HG03565 (cell line): Measurements from ENCODE around the gene C5AR2.
"Not testable (repeated sequence)": the region's sequence is repeated elsewhere in the genome, so short reads cannot be mapped to it uniquely, and the experiment has no call there.

ENCODE experiments used
- ATAC-seq: cut with Tn5 transposase; IDR thresholded peaks from one replicate; pipeline ENCODE4 v1.9.1; 2021; ENCODE audit warnings: mild to moderate bottlenecking, moderate library complexity; ENCODE audit not compliant: unreplicated experiment

The C5AR2 gene

DNA sequence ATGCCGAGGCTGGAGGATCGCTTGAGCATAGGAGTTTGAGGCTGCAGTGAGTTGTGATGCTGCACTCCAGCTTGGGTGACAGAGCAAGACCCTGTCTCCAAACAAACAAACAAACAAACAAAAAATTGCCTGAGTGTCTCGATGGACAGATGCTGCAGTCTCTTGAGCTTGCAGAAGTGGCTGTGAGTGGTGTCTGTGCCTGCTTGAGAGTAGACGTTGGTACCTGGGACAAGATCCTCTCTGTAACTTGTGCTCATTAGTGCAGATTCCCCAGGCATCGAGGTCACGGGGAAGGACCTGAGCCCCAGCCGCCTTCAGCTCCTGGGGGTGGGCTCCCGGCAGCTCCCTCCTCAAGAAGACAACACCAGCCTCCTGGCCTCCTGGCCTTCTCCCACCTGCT lies 8.6 kb upstream of the C5AR2 start:
- ATAC-seq, result no peak

- ATAC-seq, result no peak
These were observed 8.1 kb upstream of the C5AR2 start for GRCh38 chr19:47323872-47324271.

GRCh38 chr19:47324502-47324901 lies 7.5 kb upstream of the C5AR2 start:
- ATAC-seq, result no peak

DNA sequence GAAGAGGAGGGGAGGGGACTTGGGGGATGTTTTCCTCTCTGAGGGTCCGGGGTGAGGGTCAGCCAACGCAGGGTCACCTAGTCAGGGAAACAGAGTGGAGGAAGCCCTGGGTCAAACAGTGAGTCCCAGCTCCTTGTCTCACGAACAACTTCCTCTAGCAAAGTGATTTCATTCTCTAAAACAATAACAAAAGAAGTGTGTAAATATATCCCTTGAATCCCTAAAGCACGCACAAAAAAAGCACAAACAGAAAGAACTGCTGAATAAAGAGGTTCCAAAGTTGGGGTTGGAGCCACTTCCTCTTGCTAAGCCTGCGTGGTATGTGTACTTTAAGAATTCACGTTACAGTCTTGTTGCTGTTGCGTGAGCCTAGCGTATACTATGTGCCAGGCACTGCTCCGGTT lies 1.5 kb upstream of the C5AR2 start:
- no peak for ATAC-seq

GRCh38 chr19:47331490-47331889 lies 485 bp upstream of the C5AR2 start:
- no peak for ATAC-seq

DNA sequence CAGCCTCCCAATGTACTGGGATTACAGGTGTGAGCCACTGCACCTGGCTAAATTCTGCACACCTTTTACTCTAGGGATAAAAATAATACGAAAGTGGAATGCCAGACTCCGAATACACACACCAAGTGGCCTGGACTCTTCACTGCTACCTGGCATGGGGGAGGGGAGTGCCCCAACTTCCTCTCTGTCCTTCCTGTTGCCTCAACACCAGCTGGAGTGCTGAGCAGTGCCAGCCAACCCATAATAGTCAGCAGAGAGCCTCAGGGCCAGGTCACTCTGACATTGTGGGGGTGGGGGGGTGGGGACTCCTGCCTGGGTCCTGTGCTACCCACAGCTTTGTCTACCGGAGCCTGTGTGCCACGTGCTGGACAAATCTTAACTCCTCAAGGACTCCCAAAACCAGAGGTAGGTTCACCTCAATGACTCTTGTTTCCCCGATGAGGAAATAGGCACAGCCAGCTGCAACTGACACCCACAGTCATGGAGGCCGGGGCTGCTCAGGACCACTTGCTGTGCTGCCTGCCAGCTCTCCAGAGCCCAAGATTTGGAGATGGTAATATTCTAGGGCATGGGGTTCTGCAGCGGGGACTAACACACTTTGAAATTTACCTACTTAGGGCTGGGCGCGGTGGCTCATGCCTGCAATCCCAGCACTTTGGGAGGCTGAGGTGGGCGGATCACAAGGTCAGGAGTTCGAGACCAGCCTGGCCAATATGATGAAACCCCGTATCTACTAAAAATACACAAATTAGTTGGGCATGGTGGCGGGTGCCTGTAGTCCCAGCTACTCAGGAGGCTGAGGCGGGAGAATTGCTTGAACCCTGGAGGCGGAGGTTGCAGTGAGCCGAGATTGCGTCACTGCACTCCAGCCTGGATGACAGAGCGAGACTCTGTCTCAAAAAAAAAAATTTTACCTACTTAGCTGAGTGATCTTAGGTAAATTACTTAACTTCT lies 5.1 kb downstream of the C5AR2 start:
- not testable (repeated sequence) for ATAC-seq

DNA sequence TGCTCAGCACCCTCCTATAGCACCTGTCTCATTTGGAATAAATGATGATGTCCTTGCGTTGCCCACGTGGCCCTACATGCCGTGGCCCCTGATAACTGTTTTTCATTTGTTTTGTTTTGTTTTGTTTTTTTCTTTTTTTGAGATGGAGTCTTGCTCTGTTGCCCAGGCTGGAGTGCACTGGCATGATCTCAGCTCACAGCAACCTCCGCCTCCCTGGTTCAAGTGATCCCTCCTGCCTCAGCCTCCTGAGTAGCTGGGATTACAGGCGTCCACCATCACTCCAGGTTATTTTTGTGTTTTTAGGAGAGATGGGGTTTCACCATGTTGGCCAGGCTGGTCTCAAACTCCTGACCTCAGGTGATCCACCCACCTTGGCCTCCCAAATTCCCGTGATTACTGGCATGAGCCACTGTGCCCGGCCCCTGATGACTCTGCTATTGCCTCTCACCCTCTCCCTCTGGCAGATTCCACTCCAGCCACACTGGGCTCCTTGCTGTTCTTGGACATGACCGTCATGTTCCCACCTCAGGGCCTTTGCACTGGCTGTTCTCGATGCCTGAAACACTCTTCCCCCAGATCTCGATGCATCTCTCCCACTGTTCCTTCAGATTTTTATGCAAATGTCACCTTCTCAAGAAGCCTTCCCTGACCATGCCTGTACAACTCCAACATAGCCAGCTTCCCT lies 7.4 kb downstream of the C5AR2 start:
- ATAC-seq, result no peak

DNA sequence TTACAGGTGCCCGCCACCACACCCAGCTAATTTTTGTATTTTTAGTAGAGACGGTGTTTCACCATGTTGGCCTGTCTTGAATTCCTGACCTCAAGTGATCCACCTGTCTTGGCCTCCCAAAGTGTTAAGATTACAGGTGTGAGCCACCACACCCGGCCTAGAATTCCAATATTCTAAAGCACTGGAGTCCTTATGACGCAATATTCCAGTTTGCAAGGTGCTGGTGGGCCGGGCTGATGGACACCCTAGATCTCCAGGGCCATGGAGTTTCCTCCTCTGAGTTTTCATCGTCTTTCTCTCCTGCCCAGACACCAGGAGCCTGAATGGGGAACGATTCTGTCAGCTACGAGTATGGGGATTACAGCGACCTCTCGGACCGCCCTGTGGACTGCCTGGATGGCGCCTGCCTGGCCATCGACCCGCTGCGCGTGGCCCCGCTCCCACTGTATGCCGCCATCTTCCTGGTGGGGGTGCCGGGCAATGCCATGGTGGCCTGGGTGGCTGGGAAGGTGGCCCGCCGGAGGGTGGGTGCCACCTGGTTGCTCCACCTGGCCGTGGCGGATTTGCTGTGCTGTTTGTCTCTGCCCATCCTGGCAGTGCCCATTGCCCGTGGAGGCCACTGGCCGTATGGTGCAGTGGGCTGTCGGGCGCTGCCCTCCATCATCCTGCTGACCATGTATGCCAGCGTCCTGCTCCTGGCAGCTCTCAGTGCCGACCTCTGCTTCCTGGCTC lies 8.7 kb downstream of the C5AR2 start:
- no peak for ATAC-seq

DNA sequence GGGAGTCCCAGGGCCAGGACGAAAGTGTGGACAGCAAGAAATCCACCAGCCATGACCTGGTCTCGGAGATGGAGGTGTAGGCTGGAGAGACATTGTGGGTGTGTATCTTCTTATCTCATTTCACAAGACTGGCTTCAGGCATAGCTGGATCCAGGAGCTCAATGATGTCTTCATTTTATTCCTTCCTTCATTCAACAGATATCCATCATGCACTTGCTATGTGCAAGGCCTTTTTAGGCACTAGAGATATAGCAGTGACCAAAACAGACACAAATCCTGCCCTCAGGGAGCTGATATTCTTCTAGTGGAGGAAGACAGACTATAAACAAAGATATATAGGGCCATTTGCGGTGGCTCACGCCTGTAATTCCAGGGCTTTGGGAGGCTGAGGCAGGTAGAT lies 9.8 kb downstream of the C5AR2 start:
- no peak for ATAC-seq

- ATAC-seq, result no peak
These were observed 11.3 kb downstream of the C5AR2 start for GRCh38 chr19:47343194-47343802.

- no peak for ATAC-seq
These were observed 12.4 kb downstream of the C5AR2 start for GRCh38 chr19:47344425-47344824.

DNA sequence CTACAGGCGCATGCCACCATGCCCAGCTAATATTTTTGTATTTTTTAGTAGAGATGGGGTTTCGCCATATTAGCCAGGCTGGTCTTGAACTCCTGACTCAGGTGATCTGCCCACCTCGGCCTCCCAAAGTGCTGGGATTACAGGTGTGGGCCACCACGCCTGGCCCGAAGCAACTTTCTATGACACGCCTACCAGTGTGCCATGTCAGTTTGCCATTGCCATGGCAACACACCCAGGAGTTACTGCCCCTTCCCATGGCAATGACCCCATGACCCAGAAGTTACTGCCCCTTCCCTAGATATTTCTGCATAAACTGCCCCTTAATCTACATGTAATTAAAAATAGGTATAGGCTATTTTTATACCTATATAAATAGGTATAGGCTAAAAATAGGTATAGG lies 14.0 kb downstream of the C5AR2 start:
- ATAC-seq, result not testable (repeated sequence)

DNA sequence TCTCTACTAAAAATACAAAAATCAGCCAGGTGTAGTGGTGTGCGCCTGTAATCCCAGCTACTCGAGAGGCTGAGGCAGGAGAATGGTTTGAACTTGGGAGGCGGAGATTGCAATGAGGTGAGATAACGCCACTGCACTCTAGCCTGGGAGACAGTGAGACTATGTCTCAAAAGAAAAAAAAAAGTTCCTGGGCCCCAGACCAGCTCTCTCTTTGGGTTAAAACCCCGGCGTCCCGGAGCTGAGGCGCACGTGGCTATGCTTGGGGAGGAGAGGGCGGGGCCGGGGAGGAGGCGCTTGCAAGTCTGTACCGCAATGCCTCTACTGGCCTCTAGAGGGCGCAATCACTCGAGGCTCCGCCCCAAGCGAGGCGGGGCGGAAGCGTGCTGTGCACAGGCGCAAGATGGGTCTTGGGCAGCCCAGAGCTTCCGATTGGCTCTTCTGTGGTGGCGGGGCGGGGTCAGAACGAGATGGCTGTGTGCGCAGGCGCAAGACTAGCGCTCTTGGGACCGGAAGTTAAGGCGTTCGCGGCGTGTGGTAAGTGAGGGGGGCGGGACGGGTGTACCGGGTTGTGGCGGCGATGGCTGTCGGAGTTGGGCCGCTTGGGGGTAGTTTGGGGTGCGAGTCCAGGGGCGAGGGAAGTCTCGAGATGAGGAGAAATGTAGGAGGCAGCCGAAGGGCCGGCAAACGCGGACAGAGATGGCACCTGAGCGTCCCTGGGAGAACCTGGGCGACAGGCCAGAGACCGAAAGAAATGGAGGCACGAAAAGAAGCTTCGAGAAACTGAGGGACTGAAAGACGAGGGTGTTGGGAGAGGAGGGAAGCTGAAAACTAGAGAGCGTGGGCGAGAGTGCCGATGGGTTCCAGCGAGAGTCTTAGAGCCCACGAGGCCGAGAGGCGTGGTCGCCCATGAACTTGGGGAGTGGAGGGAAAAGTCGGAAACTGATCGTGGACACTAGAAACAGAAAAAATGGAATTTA lies 17.1 kb downstream of the C5AR2 start, which contains the start of gene DHX34:
DHX34 (plus strand) TSS at position 497 of the 977 bp plus-strand sequence. CDS start 3,716 bp downstream, outside the sequence.
- ATAC-seq, result peak; percentile 93

DNA sequence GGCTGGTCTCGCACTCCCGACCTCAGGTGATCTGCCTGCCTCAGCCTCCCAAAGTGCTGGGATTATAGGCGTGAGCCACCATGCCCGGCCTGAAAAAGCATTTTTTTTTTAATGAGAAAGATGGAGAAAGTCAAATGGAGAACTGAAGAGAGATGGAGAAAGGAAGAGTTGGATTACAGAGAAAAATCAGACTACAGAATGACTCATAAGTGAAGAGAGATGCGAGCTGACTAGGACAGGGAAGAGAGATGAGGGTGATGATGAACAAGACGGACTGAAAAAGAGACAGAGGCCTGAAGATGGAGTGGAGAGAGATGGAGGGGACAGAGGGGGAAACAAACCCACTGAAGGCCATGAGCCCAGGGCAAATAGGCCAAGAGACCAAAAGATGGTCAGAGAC lies 18.7 kb downstream of the C5AR2 start:
- ATAC-seq, result no peak

GRCh38 chr19:47351548-47351947 lies 19.6 kb downstream of the C5AR2 start:
- ATAC-seq, result no peak

DNA sequence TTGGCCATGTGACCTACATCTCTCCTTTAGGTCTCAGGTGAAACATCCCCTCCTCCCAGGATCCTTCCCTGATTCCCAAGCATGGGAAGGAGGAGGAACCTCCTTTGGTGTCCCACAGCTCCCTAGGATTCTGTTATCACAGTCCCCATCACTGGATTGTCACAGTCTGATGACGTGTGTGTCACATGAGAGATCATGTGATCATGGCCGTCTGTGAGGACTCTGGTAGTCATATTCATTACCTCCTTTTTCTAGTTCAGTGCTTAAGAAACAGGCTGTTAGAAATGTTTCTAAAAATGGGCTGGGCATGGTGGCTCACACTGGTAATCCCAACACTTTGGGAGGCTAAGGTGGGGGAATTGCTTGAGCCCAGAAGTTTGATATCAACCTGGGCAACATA lies 20.1 kb downstream of the C5AR2 start:
- no peak for ATAC-seq

GRCh38 chr19:47353307-47353712 lies 21.3 kb downstream of the C5AR2 start:
- ATAC-seq, result no peak

DNA sequence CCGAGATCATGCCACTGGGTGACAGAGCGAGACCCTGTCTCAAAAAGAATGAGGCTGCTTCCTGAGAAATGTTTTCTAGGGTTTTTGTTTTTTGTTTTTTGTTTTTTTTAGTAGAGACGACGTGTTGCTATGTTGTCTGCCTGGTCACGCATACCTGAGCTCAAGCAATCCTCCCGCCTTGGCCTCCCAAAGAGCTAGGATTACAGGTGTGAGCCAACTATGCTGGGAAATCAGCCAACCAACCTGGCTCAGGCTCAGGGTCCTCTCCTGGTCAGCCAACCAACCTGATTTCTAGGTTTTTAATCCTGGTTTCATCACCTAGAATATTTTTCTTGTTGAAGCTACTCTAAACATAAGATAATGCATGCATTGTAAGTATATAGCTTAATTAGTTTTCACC lies 24.9 kb downstream of the C5AR2 start:
- no peak for ATAC-seq

- ATAC-seq, result no peak
These were observed 26.1 kb downstream of the C5AR2 start for GRCh38 chr19:47357788-47358680.
